ENCODE measurements around the gene ZNF385B.

- no peak for TF ChIP-seq GATA2 (IDR thresholded peaks at IDR 0.05; ENCODE audit: low read depth, low read length)
- no peak for TF ChIP-seq GATA3 (IDR thresholded peaks at IDR 0.05; ENCODE audit: low read depth, low read length)
Measured at GRCh38 chr2:179432751-179433150, 428.7 kb downstream of the ZNF385B start.
